ENCODE measurements around the gene PDIA6.

The PDIA6 gene

DNA sequence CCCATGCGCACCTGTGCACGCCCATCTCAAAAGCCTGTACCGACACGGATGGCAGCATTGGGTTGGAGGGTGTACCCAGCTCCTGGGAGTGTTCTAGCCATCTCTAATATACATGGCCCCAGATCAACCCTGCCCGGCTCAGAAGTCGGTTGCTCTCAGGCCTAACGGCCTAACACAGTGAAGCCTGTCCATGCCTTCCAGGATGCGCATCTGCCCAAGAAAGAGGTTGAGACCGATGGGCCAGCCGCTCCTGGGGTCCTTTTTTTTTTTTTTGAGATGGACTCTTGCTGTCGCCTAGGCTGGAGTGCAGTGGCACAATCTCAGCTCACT lies 32.1 kb downstream of the PDIA6 start:
- Histone ChIP-seq H4K91ac (ENCODE audit: low read length) (no peak overlapping the region), H3K9ac (ENCODE audit: low read length) (no peak overlapping the region), H3K27me3 (ENCODE audit: control insufficient read depth in 1 of 2, insufficient read depth in 1 of 2, low read length in 2 of 2) (no peaks in the 10 kb centered on the region), H3K4me1 (ENCODE audit: control insufficient read depth, insufficient read depth, low read depth, low read length) (peaks cover 7% of the 10 kb centered on the region), H3K4me3 (ENCODE audit: insufficient read depth in 1 of 2, low read depth in 1 of 2, low read length in 2 of 2) (no peak overlapping the region), H2BK5ac (ENCODE audit: low read depth, low read length, poor library complexity, severe bottlenecking) (no peak overlapping the region), H3K14ac (ENCODE audit: low read length in 2 of 2) (no peak overlapping the region), H3K23ac (ENCODE audit: low read length in 2 of 2) (no peak overlapping the region), H3K79me1 (replicated peaks; ENCODE audit: low read length, poor library complexity, severe bottlenecking) (peaks cover 24% of the 10 kb centered on the region), H2BK15ac (ENCODE audit: low read depth, poor library complexity, severe bottlenecking) (no peak overlapping the region), H2BK12ac (ENCODE audit: low read length in 2 of 2) (no peak overlapping the region), H3K27ac (ENCODE audit: low read length, poor library complexity, severe bottlenecking) (no peak overlapping the region), H3K18ac (ENCODE audit: low read depth in 1 of 2, low read length in 2 of 2) (no peak overlapping the region), H2AK5ac (ENCODE audit: low read length, severe bottlenecking) (no peak overlapping the region), H4K8ac (ENCODE audit: low read length) (no peak overlapping the region), H3K9me3 (ENCODE audit: control insufficient read depth, low read length) (no peaks in the 10 kb centered on the region), H3K4me2 (ENCODE audit: low read length, poor library complexity, severe bottlenecking) (no peak overlapping the region), H2AFZ (ENCODE audit: low read depth, low read length) (no peak overlapping the region), H3K4ac (ENCODE audit: low read depth in 1 of 2, low read length in 2 of 2) (no peak overlapping the region), H2BK120ac (ENCODE audit: low read depth, low read length) (no peak overlapping the region), H3K36me3 (ENCODE audit: control insufficient read depth in 1 of 2, insufficient read depth in 2 of 2, low read depth in 1 of 2, low read length in 2 of 2) (peaks cover 62 to 64% of the 10 kb centered on the region in 2 experiments)
- WGBS = 98% methylated on average over 11 of the region's 11 CpGs
- DNase-seq = no peak

DNA sequence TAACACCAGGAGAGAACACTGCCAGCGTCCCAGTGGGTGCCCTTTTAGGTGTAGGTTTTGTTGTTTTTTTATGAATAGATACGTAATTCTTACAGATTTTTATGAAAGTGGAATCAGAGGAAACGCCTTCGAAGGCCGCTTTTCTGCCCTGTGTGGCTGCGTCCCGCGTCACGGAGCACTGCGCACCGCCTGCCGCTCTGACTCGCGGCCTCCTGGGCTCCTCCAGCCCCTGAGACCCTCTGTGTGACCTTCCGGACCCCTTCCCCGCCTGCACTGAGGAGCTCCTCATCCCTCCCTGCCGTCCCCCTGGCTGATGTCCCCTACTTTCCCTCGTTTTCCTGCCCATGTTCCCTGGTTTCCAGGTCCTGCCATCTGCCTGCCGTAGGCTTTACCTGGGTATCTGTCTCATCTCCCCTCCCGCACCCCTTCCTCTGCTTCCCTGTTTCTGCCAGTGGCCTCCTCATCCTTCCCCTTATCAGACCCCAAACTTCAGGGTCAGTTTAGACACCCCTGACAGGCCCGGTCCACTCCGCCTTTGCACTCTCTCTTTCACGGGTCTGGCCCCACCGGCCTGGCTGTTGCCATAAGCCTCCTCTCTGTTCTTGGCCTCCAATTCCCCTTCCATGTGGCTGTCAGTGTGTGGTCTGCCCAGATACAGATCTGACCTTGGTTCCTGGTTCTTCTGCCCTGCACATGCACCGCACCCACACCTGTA lies 32.7 kb downstream of the PDIA6 start:
- H4K8ac ChIP-seq (ENCODE audit: low read length) = no peak overlapping the region
- H2BK5ac ChIP-seq (ENCODE audit: low read depth, low read length, poor library complexity, severe bottlenecking) = no peak overlapping the region
- H3K9ac ChIP-seq (ENCODE audit: low read length) = no peak overlapping the region
- no peaks in the 10 kb centered on the region for H3K27me3 ChIP-seq (ENCODE audit: control insufficient read depth in 1 of 2, insufficient read depth in 1 of 2, low read length in 2 of 2)
- H2BK12ac ChIP-seq (ENCODE audit: low read length in 2 of 2) = no peak overlapping the region
- H4K91ac ChIP-seq (ENCODE audit: low read length) = no peak overlapping the region
- no peak overlapping the region for H3K23ac ChIP-seq (ENCODE audit: low read length in 2 of 2)
- DNase-seq = no peak
- H3K18ac ChIP-seq (ENCODE audit: low read depth in 1 of 2, low read length in 2 of 2) = no peak overlapping the region
- H3K36me3 ChIP-seq (ENCODE audit: control insufficient read depth in 1 of 2, insufficient read depth in 2 of 2, low read depth in 1 of 2, low read length in 2 of 2) = peaks cover 58 to 63% of the 10 kb centered on the region in 2 experiments
- no peak overlapping the region for H3K14ac ChIP-seq (ENCODE audit: low read length in 2 of 2)
- H3K4me1 ChIP-seq (ENCODE audit: control insufficient read depth, insufficient read depth, low read depth, low read length) = peaks cover 5% of the 10 kb centered on the region
- WGBS = 96% methylated on average over 25 of the region's 25 CpGs
- no peak overlapping the region for H2AK5ac ChIP-seq (ENCODE audit: low read length, severe bottlenecking)
- no peak overlapping the region for H3K27ac ChIP-seq (ENCODE audit: low read length, poor library complexity, severe bottlenecking)
- H3K4ac ChIP-seq (ENCODE audit: low read depth in 1 of 2, low read length in 2 of 2) = no peak overlapping the region
- no peaks in the 10 kb centered on the region for H3K9me3 ChIP-seq (ENCODE audit: control insufficient read depth, low read length)
- H3K79me1 ChIP-seq (replicated peaks; ENCODE audit: low read length, poor library complexity, severe bottlenecking) = peaks cover 22% of the 10 kb centered on the region
- no peak overlapping the region for H3K4me3 ChIP-seq (ENCODE audit: insufficient read depth in 1 of 2, low read depth in 1 of 2, low read length in 2 of 2)
- H2AFZ ChIP-seq (ENCODE audit: low read depth, low read length) = no peak overlapping the region
- H2BK15ac ChIP-seq (ENCODE audit: low read depth, poor library complexity, severe bottlenecking) = no peak overlapping the region
- no peak overlapping the region for H2BK120ac ChIP-seq (ENCODE audit: low read depth, low read length)
- no peak overlapping the region for H3K4me2 ChIP-seq (ENCODE audit: low read length, poor library complexity, severe bottlenecking)

DNA sequence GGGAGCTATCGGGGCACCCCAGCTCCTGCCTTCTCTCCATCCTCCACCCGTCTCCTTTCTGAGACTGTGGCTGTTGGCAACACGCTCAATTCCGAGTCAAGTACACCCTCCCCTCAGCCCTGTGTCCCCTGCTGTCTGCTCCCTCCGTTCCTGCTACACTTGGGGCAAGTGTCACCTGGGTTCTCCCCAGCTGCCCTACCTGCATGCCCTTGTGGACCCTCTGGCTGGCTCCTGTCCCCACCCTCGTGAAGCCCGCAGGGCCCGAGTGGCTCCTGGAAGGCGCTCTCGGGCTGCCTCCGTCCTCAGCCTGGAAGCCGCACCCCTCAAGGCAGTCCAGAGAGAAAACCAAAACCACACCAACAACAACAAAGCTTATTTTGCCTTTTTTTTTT lies 33.9 kb downstream of the PDIA6 start:
- Histone ChIP-seq H3K9me3 (ENCODE audit: control insufficient read depth, low read length) (no peaks in the 10 kb centered on the region), H3K18ac (ENCODE audit: low read depth in 1 of 2, low read length in 2 of 2) (no peak overlapping the region), H3K79me1 (replicated peaks; ENCODE audit: low read length, poor library complexity, severe bottlenecking) (peaks cover 22% of the 10 kb centered on the region), H3K4ac (ENCODE audit: low read depth in 1 of 2, low read length in 2 of 2) (no peak overlapping the region), H3K27me3 (ENCODE audit: control insufficient read depth in 1 of 2, insufficient read depth in 1 of 2, low read length in 2 of 2) (no peaks in the 10 kb centered on the region), H3K4me2 (ENCODE audit: low read length, poor library complexity, severe bottlenecking) (no peak overlapping the region), H2AK5ac (ENCODE audit: low read length, severe bottlenecking) (no peak overlapping the region), H3K36me3 (ENCODE audit: control insufficient read depth in 1 of 2, insufficient read depth in 2 of 2, low read depth in 1 of 2, low read length in 2 of 2) (peaks cover 46 to 60% of the 10 kb centered on the region in 2 experiments), H4K91ac (ENCODE audit: low read length) (no peak overlapping the region), H2BK12ac (ENCODE audit: low read length in 2 of 2) (no peak overlapping the region), H2AFZ (ENCODE audit: low read depth, low read length) (no peak overlapping the region), H3K4me3 (ENCODE audit: insufficient read depth in 1 of 2, low read depth in 1 of 2, low read length in 2 of 2) (no peak overlapping the region), H3K27ac (ENCODE audit: low read length, poor library complexity, severe bottlenecking) (no peak overlapping the region), H2BK120ac (ENCODE audit: low read depth, low read length) (no peak overlapping the region), H3K14ac (ENCODE audit: low read length in 2 of 2) (no peak overlapping the region), H4K8ac (ENCODE audit: low read length) (no peak overlapping the region), H3K23ac (ENCODE audit: low read length in 2 of 2) (no peak overlapping the region), H3K9ac (ENCODE audit: low read length) (no peak overlapping the region), H2BK15ac (ENCODE audit: low read depth, poor library complexity, severe bottlenecking) (no peak overlapping the region), H2BK5ac (ENCODE audit: low read depth, low read length, poor library complexity, severe bottlenecking) (no peak overlapping the region), H3K4me1 (ENCODE audit: control insufficient read depth, insufficient read depth, low read depth, low read length) (peaks cover 6% of the 10 kb centered on the region)
- 96% methylated on average over 11 of the region's 12 CpGs for WGBS
- DNase-seq = no peak

DNA sequence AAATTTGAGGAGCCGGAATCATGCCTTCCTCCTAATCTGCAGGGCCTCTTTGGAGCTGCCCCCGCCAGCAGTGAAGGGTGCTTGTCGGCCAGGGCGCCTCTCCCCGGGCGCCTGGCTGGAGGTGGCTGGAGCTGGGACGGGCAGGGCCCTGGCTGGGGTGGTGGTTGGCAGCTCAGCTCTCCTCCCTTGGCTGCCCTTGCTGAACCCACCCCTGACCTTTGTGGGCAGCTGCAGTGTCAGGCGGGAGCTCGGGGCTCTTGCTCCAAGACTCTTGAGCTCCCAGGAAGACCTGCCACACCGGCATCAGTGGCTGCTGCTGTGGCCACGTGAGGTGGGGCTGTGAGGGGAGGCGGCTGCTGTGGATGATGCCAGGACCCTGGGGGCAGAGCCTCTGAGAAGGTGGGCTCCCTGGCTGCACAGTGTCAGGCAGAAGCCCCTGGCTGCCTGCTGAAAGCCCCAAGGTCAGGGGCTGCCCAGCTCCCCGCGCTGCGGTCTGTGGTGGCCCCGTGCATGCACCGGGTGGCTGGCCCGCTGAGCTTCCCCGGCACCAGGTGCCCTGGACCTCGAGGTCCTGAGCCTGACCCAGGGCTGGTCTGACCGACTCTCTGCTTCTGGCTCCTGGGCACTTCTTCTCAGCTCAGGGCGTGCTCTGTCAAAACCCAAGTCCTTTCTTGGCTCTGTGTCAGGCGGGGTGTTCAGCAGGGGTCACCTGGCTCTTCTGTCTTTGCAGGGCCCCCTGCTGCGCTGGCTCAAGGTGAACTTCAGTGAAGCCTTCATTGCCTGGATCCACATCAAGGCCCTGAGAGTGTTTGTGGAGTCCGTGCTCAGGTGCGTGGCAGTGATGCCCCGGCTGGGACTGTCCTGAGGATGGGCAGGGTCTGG lies 34.5 kb downstream of the PDIA6 start:
- no peak overlapping the region for H2AK5ac ChIP-seq (ENCODE audit: low read length, severe bottlenecking)
- 95% methylated on average over 27 of the region's 27 CpGs for WGBS

More for the DNA sequence above, 34.5 kb downstream of the PDIA6 start:
- Histone ChIP-seq H3K79me1 (replicated peaks; ENCODE audit: low read length, poor library complexity, severe bottlenecking) (peaks cover 22% of the 10 kb centered on the region), H3K14ac (ENCODE audit: low read length in 2 of 2) (no peak overlapping the region), H4K8ac (ENCODE audit: low read length) (no peak overlapping the region), H2BK120ac (ENCODE audit: low read depth, low read length) (no peak overlapping the region), H2BK15ac (ENCODE audit: low read depth, poor library complexity, severe bottlenecking) (no peak overlapping the region), H3K4me3 (ENCODE audit: insufficient read depth in 1 of 2, low read depth in 1 of 2, low read length in 2 of 2) (no peak overlapping the region), H3K27ac (ENCODE audit: low read length, poor library complexity, severe bottlenecking) (no peak overlapping the region), H3K18ac (ENCODE audit: low read depth in 1 of 2, low read length in 2 of 2) (no peak overlapping the region), H3K4me2 (ENCODE audit: low read length, poor library complexity, severe bottlenecking) (no peak overlapping the region), H3K4me1 (ENCODE audit: control insufficient read depth, insufficient read depth, low read depth, low read length) (peaks cover 6% of the 10 kb centered on the region), H4K91ac (ENCODE audit: low read length) (no peak overlapping the region), H2BK12ac (ENCODE audit: low read length in 2 of 2) (no peak overlapping the region), H3K23ac (ENCODE audit: low read length in 2 of 2) (no peak overlapping the region), H3K4ac (ENCODE audit: low read depth in 1 of 2, low read length in 2 of 2) (no peak overlapping the region), H2BK5ac (ENCODE audit: low read depth, low read length, poor library complexity, severe bottlenecking) (no peak overlapping the region), H3K27me3 (ENCODE audit: control insufficient read depth in 1 of 2, insufficient read depth in 1 of 2, low read length in 2 of 2) (no peaks in the 10 kb centered on the region), H2AFZ (ENCODE audit: low read depth, low read length) (no peak overlapping the region), H3K36me3 (ENCODE audit: control insufficient read depth in 1 of 2, insufficient read depth in 2 of 2, low read depth in 1 of 2, low read length in 2 of 2) (peaks cover 40 to 60% of the 10 kb centered on the region in 2 experiments), H3K9ac (ENCODE audit: low read length) (no peak overlapping the region), H3K9me3 (ENCODE audit: control insufficient read depth, low read length) (no peaks in the 10 kb centered on the region)
- no peak for DNase-seq
